Stomach smooth muscle (tissue), 2 donors: Measurements from ENCODE around the gene CAPN1.
A peak's percentile ranks its signal among the peaks of the same experiment; 100 is the strongest.
"Not testable (repeated sequence)": the region's sequence is repeated elsewhere in the genome, so short reads cannot be mapped to it uniquely, and the experiment has no call there.

Source experiments
- H3K27ac ChIP-seq: one replicate; pipeline ENCODE4 v1.7.0; 2013; ENCODE audit warnings: mild to moderate bottlenecking, low read length, inconsistent platforms
- H3K27me3 ChIP-seq, 2 donors: one replicate each; pipeline ENCODE4 v1.7.0; 2013; ENCODE audit warnings: low read length in 2 of 2; ENCODE audit not compliant: insufficient read depth in 2 of 2, control insufficient read depth in 1 of 2
- H3K36me3 ChIP-seq, 2 donors: one replicate each; pipeline ENCODE4 v1.7.0; 2013; ENCODE audit warnings: low read length in 2 of 2; ENCODE audit not compliant: control insufficient read depth in 2 of 2, insufficient read depth in 2 of 2
- H3K4me1 ChIP-seq: one replicate; pipeline ENCODE4 v1.7.0; 2013; ENCODE audit warnings: low read length; ENCODE audit not compliant: control insufficient read depth, insufficient read depth
- H3K4me3 ChIP-seq, 2 donors: one replicate each; pipeline ENCODE4 v1.7.0; 2013; ENCODE audit warnings: low read length in 2 of 2
- H3K9ac ChIP-seq, 2 donors: one replicate each; pipeline ENCODE4 v1.7.0; 2013; ENCODE audit warnings: low read length in 2 of 2, mild to moderate bottlenecking in 1 of 2
- H3K9me3 ChIP-seq, 2 donors: one replicate each; pipeline ENCODE4 v1.7.0; 2013; ENCODE audit warnings: low read length in 2 of 2; ENCODE audit not compliant: control insufficient read depth in 2 of 2
- donor health status: healthy.
- donor health status: Pancreatic carcinoma.

The CAPN1 gene

GRCh38 chr11:65221026-65221425, 39.3 kb downstream of the CAPN1 start:
- Histone ChIP-seq H3K36me3 (no peaks in the 10 kb centered on the region), H3K4me1 (peaks cover 14% of the 10 kb centered on the region), H3K27me3 (no peaks in the 10 kb centered on the region), H3K9ac (no peak overlapping the region), H3K4me3 (no peak overlapping the region), H3K9me3 (no peaks in the 10 kb centered on the region), H3K27ac (no peak overlapping the region)

- Histone ChIP-seq H3K4me1 (peaks cover 18% of the 10 kb centered on the region), H3K36me3 (no peaks in the 10 kb centered on the region), H3K27me3 (no peaks in the 10 kb centered on the region), H3K9me3 (no peaks in the 10 kb centered on the region), H3K9ac (no peak overlapping the region), H3K4me3 (no peak overlapping the region), H3K27ac (no peak overlapping the region)
Observed at GRCh38 chr11:65223011-65223410, 41.3 kb downstream of the CAPN1 start.

GRCh38 chr11:65224930-65225278, 43.2 kb downstream of the CAPN1 start:
- Histone ChIP-seq H3K9me3 (no peaks in the 10 kb centered on the region), H3K9ac (peak overlapping the region; percentile 68 to 82), H3K27me3 (no peaks in the 10 kb centered on the region), H3K4me3 (no peak overlapping the region), H3K27ac (no peak overlapping the region), H3K36me3 (no peaks in the 10 kb centered on the region), H3K4me1 (peaks cover 15% of the 10 kb centered on the region)

- H3K27ac ChIP-seq, result no peak overlapping the region
- H3K4me3 ChIP-seq, result peak overlapping the region; percentile 71
- peaks cover 15% of the 10 kb centered on the region for H3K4me1 ChIP-seq
- H3K27me3 ChIP-seq, result no peaks in the 10 kb centered on the region
- H3K9ac ChIP-seq, result peak overlapping the region; percentile 68 to 82
- no peaks in the 10 kb centered on the region for H3K36me3 ChIP-seq
- no peaks in the 10 kb centered on the region for H3K9me3 ChIP-seq
Observed at GRCh38 chr11:65225279-65226102, 43.8 kb downstream of the CAPN1 start.

GRCh38 chr11:65226103-65226442, 44.3 kb downstream of the CAPN1 start:
- H3K9ac ChIP-seq, result peak overlapping the region; percentile 68 to 82
- H3K27me3 ChIP-seq, result no peaks in the 10 kb centered on the region
- H3K27ac ChIP-seq, result no peak overlapping the region
- peak overlapping the region; percentile 71 for H3K4me3 ChIP-seq
- no peaks in the 10 kb centered on the region for H3K36me3 ChIP-seq
- peaks cover 15% of the 10 kb centered on the region for H3K4me1 ChIP-seq
- no peaks in the 10 kb centered on the region for H3K9me3 ChIP-seq

- Histone ChIP-seq H3K9ac (no peak overlapping the region), H3K9me3 (no peaks in the 10 kb centered on the region), H3K27me3 (no peaks in the 10 kb centered on the region), H3K4me1 (peaks cover 15% of the 10 kb centered on the region), H3K36me3 (no peaks in the 10 kb centered on the region), H3K27ac (no peak overlapping the region), H3K4me3 (no peak overlapping the region)
Observed at GRCh38 chr11:65227879-65228278, 46.2 kb downstream of the CAPN1 start.

- H3K4me3 ChIP-seq, result no peak overlapping the region
- no peaks in the 10 kb centered on the region for H3K36me3 ChIP-seq
- H3K9ac ChIP-seq, result no peak overlapping the region
- no peaks in the 10 kb centered on the region for H3K9me3 ChIP-seq
- H3K27me3 ChIP-seq, result peaks cover 0 to 2% of the 10 kb centered on the region in 2 donors
- no peak overlapping the region for H3K27ac ChIP-seq
- no peaks in the 10 kb centered on the region for H3K4me1 ChIP-seq
Observed at GRCh38 chr11:65236194-65237059, 54.7 kb downstream of the CAPN1 start.

- H3K9me3 ChIP-seq, H3K36me3 ChIP-seq, H3K27ac ChIP-seq, H3K4me1 ChIP-seq, H3K9ac ChIP-seq, H3K4me3 ChIP-seq, H3K27me3 ChIP-seq: not testable (repeated sequence)
Observed at GRCh38 chr11:65238302-65238701, 56.6 kb downstream of the CAPN1 start.

GRCh38 chr11:65241134-65241533, 59.4 kb downstream of the CAPN1 start:
- Histone ChIP-seq H3K9me3 (no peaks in the 10 kb centered on the region), H3K27ac (no peak overlapping the region), H3K9ac (no peak overlapping the region), H3K36me3 (no peaks in the 10 kb centered on the region), H3K27me3 (peaks cover 0 to 2% of the 10 kb centered on the region in 2 donors), H3K4me1 (no peaks in the 10 kb centered on the region), H3K4me3 (no peak overlapping the region)

GRCh38 chr11:65241692-65242091, 60.0 kb downstream of the CAPN1 start:
- H3K4me1 ChIP-seq, result no peaks in the 10 kb centered on the region
- no peak overlapping the region for H3K4me3 ChIP-seq
- H3K27ac ChIP-seq, result no peak overlapping the region
- no peak overlapping the region for H3K9ac ChIP-seq
- H3K27me3 ChIP-seq, result peaks cover 0 to 2% of the 10 kb centered on the region in 2 donors
- H3K9me3 ChIP-seq, result no peaks in the 10 kb centered on the region
- H3K36me3 ChIP-seq, result no peaks in the 10 kb centered on the region

GRCh38 chr11:65242389-65242788, 60.7 kb downstream of the CAPN1 start:
- no peak overlapping the region for H3K9ac ChIP-seq
- H3K4me1 ChIP-seq, result no peaks in the 10 kb centered on the region
- H3K27me3 ChIP-seq, result no peaks in the 10 kb centered on the region
- H3K4me3 ChIP-seq, result no peak overlapping the region
- H3K9me3 ChIP-seq, result no peaks in the 10 kb centered on the region
- no peak overlapping the region for H3K27ac ChIP-seq
- no peaks in the 10 kb centered on the region for H3K36me3 ChIP-seq
